ENCODE data around the gene ADAD2.

ADAD2 gene

GRCh38 chr16:84177741-84178073 is 13.2 kb upstream of the ADAD2 start:
- DNase-seq: no peak

- DNase-seq: no peak
Observed at GRCh38 chr16:84178146-84178765, 12.7 kb upstream of the ADAD2 start.

GRCh38 chr16:84178892-84179611 is 11.9 kb upstream of the ADAD2 start:
- no peak for DNase-seq

- no peak for DNase-seq
Observed at GRCh38 chr16:84179612-84180320, 11.2 kb upstream of the ADAD2 start.

- DNase-seq: no peak
Observed at GRCh38 chr16:84180519-84181140, 10.3 kb upstream of the ADAD2 start.

- DNase-seq: no peak
Observed at GRCh38 chr16:84181144-84181915, 9.6 kb upstream of the ADAD2 start.

GRCh38 chr16:84182104-84182503 is 8.9 kb upstream of the ADAD2 start:
- no peak for DNase-seq

- no peak for DNase-seq
Observed at GRCh38 chr16:84182680-84183571, 8.0 kb upstream of the ADAD2 start.

- DNase-seq: no peak
Observed at GRCh38 chr16:84183572-84183875, 7.4 kb upstream of the ADAD2 start.

GRCh38 chr16:84183911-84184591 is 6.9 kb upstream of the ADAD2 start:
- DNase-seq: no peak

GRCh38 chr16:84184775-84185174 is 6.2 kb upstream of the ADAD2 start:
- no peak for DNase-seq

GRCh38 chr16:84186685-84187437 is 4.1 kb upstream of the ADAD2 start, which contains the start of gene TAF1C:
TAF1C (minus strand) TSS chr16:84187057; CDS start chr16:84184988, 2,069 bp downstream.
- peak; percentile 90 for DNase-seq

GRCh38 chr16:84191466-84191865 is 509 bp downstream of the ADAD2 start:
- DNase-seq: no peak

GRCh38 chr16:84193480-84193879 is 2.5 kb downstream of the ADAD2 start:
- DNase-seq: no peak

GRCh38 chr16:84194018-84194417 is 3.1 kb downstream of the ADAD2 start:
- no peak for DNase-seq

- DNase-seq: peak; percentile 42
Observed at GRCh38 chr16:84194470-84195200, 3.7 kb downstream of the ADAD2 start.

- no peak for DNase-seq
Observed at GRCh38 chr16:84195201-84196093, 4.5 kb downstream of the ADAD2 start.

- no peak for DNase-seq
Observed at GRCh38 chr16:84196101-84196500, 5.1 kb downstream of the ADAD2 start.
